Measurements from ENCODE around the gene GLIPR1. TPM values are rescaled to one million over a fixed set of nuclear protein-coding genes. Genes with fewer than 3 reads are reported as not detected.
"Not testable (repeated sequence)": the region's sequence is repeated elsewhere in the genome, so short reads cannot be mapped to it uniquely, and the experiment has no call there.

Gene GLIPR1
- total RNA-seq, 1 donor from 2014 or later, result 5.8 TPM

DNA sequence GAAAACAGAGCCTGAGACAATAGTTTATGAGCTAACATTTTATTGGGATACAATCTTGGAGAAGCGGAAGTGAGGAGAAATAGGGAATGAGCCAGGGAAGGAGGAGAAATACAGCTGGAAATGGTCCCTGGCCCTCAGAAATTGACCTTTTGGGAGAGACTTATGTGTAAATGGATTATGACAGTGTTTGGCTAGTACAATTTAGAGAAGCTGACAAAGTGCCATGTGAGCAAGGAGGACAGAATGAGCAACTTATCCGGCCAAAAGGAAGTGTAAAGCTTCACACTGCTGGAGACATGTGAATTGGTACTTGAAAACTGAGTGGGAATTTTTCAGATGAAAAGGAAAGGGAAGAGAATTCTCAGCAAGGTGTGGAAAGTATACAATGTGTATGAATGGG, 2.9 kb downstream of the GLIPR1 start:
- FAIRE-seq (no peak), DNase-seq (ENCODE audit: low read depth) (no peak)
- Histone ChIP-seq H3K27me3 (ENCODE audit: control insufficient read depth, insufficient read depth, low read length) (no peaks in the 10 kb centered on the region), H3K36me3 (ENCODE audit: control insufficient read depth, insufficient read depth, low read length) (peaks cover 2% of the 10 kb centered on the region), H3K4me3 (ENCODE audit: low read depth, low read length) (no peak overlapping the region)
- TF ChIP-seq, protein P1, sequence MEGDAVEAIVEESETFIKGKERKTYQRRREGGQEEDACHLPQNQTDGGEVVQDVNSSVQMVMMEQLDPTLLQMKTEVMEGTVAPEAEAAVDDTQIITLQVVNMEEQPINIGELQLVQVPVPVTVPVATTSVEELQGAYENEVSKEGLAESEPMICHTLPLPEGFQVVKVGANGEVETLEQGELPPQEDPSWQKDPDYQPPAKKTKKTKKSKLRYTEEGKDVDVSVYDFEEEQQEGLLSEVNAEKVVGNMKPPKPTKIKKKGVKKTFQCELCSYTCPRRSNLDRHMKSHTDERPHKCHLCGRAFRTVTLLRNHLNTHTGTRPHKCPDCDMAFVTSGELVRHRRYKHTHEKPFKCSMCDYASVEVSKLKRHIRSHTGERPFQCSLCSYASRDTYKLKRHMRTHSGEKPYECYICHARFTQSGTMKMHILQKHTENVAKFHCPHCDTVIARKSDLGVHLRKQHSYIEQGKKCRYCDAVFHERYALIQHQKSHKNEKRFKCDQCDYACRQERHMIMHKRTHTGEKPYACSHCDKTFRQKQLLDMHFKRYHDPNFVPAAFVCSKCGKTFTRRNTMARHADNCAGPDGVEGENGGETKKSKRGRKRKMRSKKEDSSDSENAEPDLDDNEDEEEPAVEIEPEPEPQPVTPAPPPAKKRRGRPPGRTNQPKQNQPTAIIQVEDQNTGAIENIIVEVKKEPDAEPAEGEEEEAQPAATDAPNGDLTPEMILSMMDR (IDR thresholded peaks at IDR 0.05; ENCODE audit: insufficient read depth, low read length, severe bottlenecking), result no peak

GRCh38 chr12:75484450-75484849, 3.9 kb downstream of the GLIPR1 start:
- H3K27me3 ChIP-seq (ENCODE audit: control insufficient read depth, insufficient read depth, low read length); FAIRE-seq; H3K4me3 ChIP-seq (ENCODE audit: low read depth, low read length); H3K36me3 ChIP-seq (ENCODE audit: control insufficient read depth, insufficient read depth, low read length); DNase-seq (ENCODE audit: low read depth): not testable (repeated sequence)

DNA sequence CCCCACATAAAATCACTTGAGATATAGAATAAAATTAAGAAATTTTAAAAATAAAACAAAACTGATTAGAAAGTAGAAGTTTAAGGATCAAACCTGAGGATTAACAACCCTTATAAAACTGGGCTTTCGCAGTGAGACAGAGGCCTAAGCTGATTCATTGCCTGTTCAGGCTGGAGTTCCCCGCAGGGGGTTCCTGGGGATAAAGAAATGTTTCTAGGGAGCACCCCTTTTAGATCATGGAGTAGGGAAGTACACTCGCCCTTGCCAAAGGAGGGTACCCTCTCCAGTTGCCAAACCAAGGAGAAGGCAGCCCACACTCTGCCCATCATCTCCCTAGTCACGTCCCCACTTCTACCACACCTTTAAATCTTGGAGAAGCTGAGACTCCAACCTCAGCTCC, 6.8 kb downstream of the GLIPR1 start:
- FAIRE-seq (no peak), DNase-seq (ENCODE audit: low read depth) (no peak)
- H3K4me3 ChIP-seq (ENCODE audit: low read depth, low read length), result no peak overlapping the region
- TF ChIP-seq, protein P1 (IDR thresholded peaks at IDR 0.05; ENCODE audit: insufficient read depth, low read length, severe bottlenecking), result no peak
- peaks cover 2% of the 10 kb centered on the region for H3K36me3 ChIP-seq (ENCODE audit: control insufficient read depth, insufficient read depth, low read length)
- H3K27me3 ChIP-seq (ENCODE audit: control insufficient read depth, insufficient read depth, low read length), result no peaks in the 10 kb centered on the region

GRCh38 chr12:75488553-75488952, 8.0 kb downstream of the GLIPR1 start:
- TF ChIP-seq, protein P1 (IDR thresholded peaks at IDR 0.05; ENCODE audit: insufficient read depth, low read length, severe bottlenecking), result peak; percentile 31
- no peak overlapping the region for H3K4me3 ChIP-seq (ENCODE audit: low read depth, low read length)
- H3K27me3 ChIP-seq (ENCODE audit: control insufficient read depth, insufficient read depth, low read length), result no peaks in the 10 kb centered on the region
- H3K36me3 ChIP-seq (ENCODE audit: control insufficient read depth, insufficient read depth, low read length), result peaks cover 2% of the 10 kb centered on the region
- peak; percentile 28 for DNase-seq (ENCODE audit: low read depth)
- no peak for FAIRE-seq

- DNase-seq (ENCODE audit: low read depth) (no peak), FAIRE-seq (no peak)
- TF ChIP-seq, protein P1 (IDR thresholded peaks at IDR 0.05; ENCODE audit: insufficient read depth, low read length, severe bottlenecking), result no peak
- Histone ChIP-seq H3K4me3 (ENCODE audit: low read depth, low read length) (no peak overlapping the region), H3K36me3 (ENCODE audit: control insufficient read depth, insufficient read depth, low read length) (peaks cover 2% of the 10 kb centered on the region), H3K27me3 (ENCODE audit: control insufficient read depth, insufficient read depth, low read length) (no peaks in the 10 kb centered on the region)
Measured at GRCh38 chr12:75489187-75489586, 8.6 kb downstream of the GLIPR1 start.

- DNase-seq (ENCODE audit: low read depth) (peak; percentile 85), FAIRE-seq (peak; percentile 91)
- Histone ChIP-seq H3K4me3 (ENCODE audit: low read depth, low read length) (no peak overlapping the region), H3K36me3 (ENCODE audit: control insufficient read depth, insufficient read depth, low read length) (peaks cover 2% of the 10 kb centered on the region), H3K27me3 (ENCODE audit: control insufficient read depth, insufficient read depth, low read length) (no peaks in the 10 kb centered on the region)
- TF ChIP-seq, protein P1 (IDR thresholded peaks at IDR 0.05; ENCODE audit: insufficient read depth, low read length, severe bottlenecking), result no peak
Measured at GRCh38 chr12:75489613-75490210, 9.2 kb downstream of the GLIPR1 start.
